Esophagus squamous epithelium (tissue), 5 donors: Measurements from ENCODE around the gene CIRBP. TPM values are rescaled to one million over a fixed set of nuclear protein-coding genes. Genes with fewer than 3 reads are reported as not detected.

ENCODE experiments used
- DNase-seq: peaks from one replicate; lab custom pipeline; 2025; lab: John Stamatoyannopoulos, UW
- H3K27ac ChIP-seq, 4 donors: fragments of 200-600 bp; sonication (generic); one replicate each; pipeline ENCODE4 v1.5.1; 2016 to 2019; ENCODE audit warnings: mild to moderate bottlenecking in 1 of 4
- H3K27me3 ChIP-seq, 4 donors: fragments of 200-600 bp; sonication (generic); 1 replicate in 3 of 4; 2 replicates in 1 of 4; pipeline versions ENCODE4 v1.5.1 to v1.6.0; 2017 to 2021; ENCODE audit warnings: antibody characterized with exemption in 1 of 4
- H3K36me3 ChIP-seq, 3 donors: fragments of 200-600 bp; sonication (generic); one replicate each; pipeline ENCODE4 v1.5.1; 2016 to 2019
- H3K4me1 ChIP-seq, 3 donors: fragments of 200-600 bp; sonication (generic); one replicate each; pipeline ENCODE4 v1.5.1; 2017 to 2019
- H3K4me3 ChIP-seq, 4 donors: fragments of 200-600 bp; sonication (generic); 1 replicate in 3 of 4; 2 replicates in 1 of 4; pipeline ENCODE4 v1.5.1; 2016 to 2019; ENCODE audit warnings: mild to moderate bottlenecking in 2 of 4, moderate library complexity in 1 of 4
- H3K9me3 ChIP-seq, 3 donors: fragments of 200-600 bp; sonication (generic); one replicate each; pipeline ENCODE4 v1.5.1; 2016 to 2019
- CTCF ChIP-seq, 6 experiments: fragments of 450-650 bp in 4 of 6; fragments of 200-600 bp in 2 of 6; sonication (generic) in 2 of 6; IDR thresholded peaks; one replicate each; pipeline ENCODE4 v1.5.1; 2016 to 2019; ENCODE audit warnings: antibody characterized with exemption in 6 of 6, mild to moderate bottlenecking in 4 of 6, moderate library complexity in 4 of 6
- POLR2A ChIP-seq, 4 donors: fragments of 450-650 bp; IDR thresholded peaks; one replicate each; pipeline ENCODE4 v1.6.1; 2017; ENCODE audit warnings: antibody characterized with exemption in 4 of 4, mild to moderate bottlenecking in 4 of 4, moderate library complexity in 3 of 4
- WGBS, 2 donors: methylation state at CpG; one replicate each; pipeline ENCODE4 v1.1.5; 2018; 5-methylcytosine and 5-hydroxymethylcytosine counted together
- intact Hi-C: fragments of 100-400 bp; cut with DNase I; formaldehyde crosslinking; loops from one replicate; pipeline ENCODE4 v1.15.0; 2022
- total RNA-seq, 4 donors: library from RNA; depleted of rRNA; stranded (reverse); fragments of >200 nt; gene quantifications; one replicate each; pipeline ENCODE4 v1.1.0, GENCODE V29; 2016
- donor health status: DM: yes; HTN: yes; CAD: no.

Gene CIRBP
- total RNA-seq, 4 donors from 2014 or later, result 116 to 415 (median 238) TPM

GRCh38 chr19:1272423-1273262 is 3.5 kb downstream of the CIRBP start:
- TF ChIP-seq CTCF (IDR thresholded peaks at IDR 0.05), result no peak
- TF ChIP-seq POLR2A (IDR thresholded peaks at IDR 0.05), result no peak
- 55 to 74% methylated on average over 26 to 32 of the region's 33 CpGs for WGBS, 2 donors
- H3K36me3 ChIP-seq, result peaks cover 24 to 58% (median 26%) of the 10 kb centered on the region in 3 donors
- DNase-seq, result no peak
- no peaks in the 10 kb centered on the region for H3K9me3 ChIP-seq
- peaks cover 69 to 85% (median 75%) of the 10 kb centered on the region in 3 donors for H3K4me1 ChIP-seq
- no peaks in the 10 kb centered on the region for H3K27me3 ChIP-seq
- peak overlapping the region; percentile 94 to 100 (median 99) for H3K27ac ChIP-seq
- intact Hi-C loops, result loop anchor here (10.0 kb wide), 1 partner anchor 132 kb away; the partner anchor contains the start of genes DAZAP1 and GAMT
- H3K4me3 ChIP-seq, result peak overlapping the region in 2 of 4 donors; percentile 81 to 95

GRCh38 chr19:1273263-1274041 is 4.3 kb downstream of the CIRBP start:
- Histone ChIP-seq H3K9me3 (no peaks in the 10 kb centered on the region), H3K4me3 (peak overlapping the region in 1 of 4 donors; percentile 86), H3K27ac (peak overlapping the region; percentile 94 to 99 (median 98)), H3K27me3 (no peaks in the 10 kb centered on the region), H3K4me1 (peaks cover 61 to 77% (median 67%) of the 10 kb centered on the region in 3 donors), H3K36me3 (peaks cover 24 to 66% (median 26%) of the 10 kb centered on the region in 3 donors)
- WGBS, 2 donors, result 67 to 71% methylated on average over 10 to 17 of the region's 25 CpGs
- TF ChIP-seq POLR2A (IDR thresholded peaks at IDR 0.05), result no peak
- intact Hi-C loops, result loop anchor here (10.0 kb wide), 1 partner anchor 131 kb away; the partner anchor contains the start of genes DAZAP1 and GAMT
- no peak for DNase-seq

GRCh38 chr19:1274081-1274851 is 5.1 kb downstream of the CIRBP start:
- DNase-seq, result no peak
- Histone ChIP-seq H3K4me1 (peaks cover 57 to 72% (median 62%) of the 10 kb centered on the region in 3 donors), H3K36me3 (peaks cover 25 to 74% (median 26%) of the 10 kb centered on the region in 3 donors), H3K27ac (peak overlapping the region; percentile 94 to 99 (median 98)), H3K9me3 (no peaks in the 10 kb centered on the region), H3K4me3 (peak overlapping the region in 3 of 4 donors; percentile 62 to 86 (median 79)), H3K27me3 (no peaks in the 10 kb centered on the region)
- TF ChIP-seq CTCF (IDR thresholded peaks at IDR 0.05), result no peak
- 65 to 74% methylated on average over 4 to 5 of the region's 46 CpGs for WGBS, 2 donors
- intact Hi-C loops, result loop anchor here (10.0 kb wide), 1 partner anchor 131 kb away; the partner anchor contains the start of genes DAZAP1 and GAMT

DNA sequence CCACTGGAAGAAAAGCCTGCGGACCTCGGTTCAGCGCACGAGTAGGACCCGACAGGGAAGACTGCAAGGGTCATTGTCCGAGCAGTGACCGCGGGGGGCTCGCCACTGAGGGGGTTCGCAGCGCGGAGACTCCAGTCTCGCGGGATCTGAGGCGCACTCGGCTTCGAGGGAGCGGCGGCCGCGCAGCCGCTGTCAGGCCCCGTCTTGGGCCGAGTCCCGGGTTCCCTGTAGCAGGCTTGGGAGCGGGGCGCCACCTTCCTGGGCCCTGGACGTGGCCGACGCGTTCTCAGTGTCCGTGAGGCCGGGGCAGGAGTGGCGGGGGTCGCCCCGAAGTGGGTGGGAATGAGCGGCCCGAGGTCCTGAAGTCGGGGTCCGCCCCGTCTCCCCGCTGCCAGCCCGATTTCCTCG is 5.7 kb downstream of the CIRBP start:
- peaks cover 57 to 74% (median 62%) of the 10 kb centered on the region in 3 donors for H3K4me1 ChIP-seq
- H3K27ac ChIP-seq, result peak overlapping the region; percentile 94 to 99 (median 98)
- H3K4me3 ChIP-seq, result peak overlapping the region; percentile 49 to 86 (median 70)
- H3K36me3 ChIP-seq, result peaks cover 26 to 80% (median 28%) of the 10 kb centered on the region in 3 donors
- TF ChIP-seq CTCF (IDR thresholded peaks at IDR 0.05) (no peak), POLR2A (IDR thresholded peaks at IDR 0.05) (no peak)
- no peaks in the 10 kb centered on the region for H3K27me3 ChIP-seq
- no peak for DNase-seq
- H3K9me3 ChIP-seq, result no peaks in the 10 kb centered on the region
- WGBS, 2 donors, result no CpG with 5 or more reads among the region's 44 CpGs
- intact Hi-C loops, result loop anchor here (10.0 kb wide), 1 partner anchor 130 kb away; the partner anchor contains the start of genes DAZAP1 and GAMT
